HepG2 (cell line): Measurements from ENCODE around the gene NCKIPSD. TPM values are rescaled to one million over a fixed set of nuclear protein-coding genes. Genes with fewer than 3 reads are reported as not detected.
A peak's percentile ranks its signal among the peaks of the same experiment; 100 is the strongest.

Source experiments
- ATAC-seq: fragments of 200-7000 bp; cut with Tn5 transposase; 3 replicates; pipeline ENCODE4 v1.9.1; 2020; ENCODE audit warnings: mild to moderate bottlenecking, moderate library complexity
- BruUV-seq: library from RNA; stranded (reverse); fragments of 400-500 nt; replicated peaks from 2 replicates; lab custom pipeline; 2021; lab: Mats Ljungman, UMichigan
- CTCF ChIA-PET: fragments of 300-600 bp; formaldehyde crosslinking; extraction: SDS; loops from one replicate; lab custom pipeline; 2021; ENCODE audit warnings: low total read pairs, inconsistent platforms, low intra/inter-chr PET ratio; lab: Yijun Ruan, JAX
- POLR2A ChIA-PET: fragments of 350-600 bp; sonication (Branson Sonifier 250); formaldehyde crosslinking; loops from one replicate; lab custom pipeline; 2020; ENCODE audit warnings: antibody characterized with exemption, inconsistent platforms; lab: Yijun Ruan, JAX
- DNase-seq: peaks from one replicate; pipeline ENCODE4 v3.0.0-alpha.2; 2015; ENCODE audit warnings: low spot score
- FAIRE-seq: peaks from 3 replicates; lab custom pipeline; 2011; peaks lifted over from hg19 to GRCh38; lab: Jason Lieb, UNC
- H2AFZ ChIP-seq: one replicate; pipeline ENCODE4 v1.6.1; 2011; ENCODE audit warnings: low read length, inconsistent platforms
- H3K27ac ChIP-seq: fragments of 300-600 bp; 3 replicates; pipeline ENCODE4 v1.8.0; 2011; ENCODE audit warnings: mixed run types, mild to moderate bottlenecking, mixed read lengths, low read length, inconsistent platforms; ENCODE audit not compliant: insufficient read depth; ENCODE audit errors: extremely low read length
- H3K27me3 ChIP-seq, 2 experiments: fragments of 200-600 bp in 1 of 2; 2 replicates in 1 of 2; 3 replicates in 1 of 2; pipeline versions ENCODE4 v1.6.0 to v1.8.0; 2011; ENCODE audit warnings: low read length in 2 of 2, mild to moderate bottlenecking in 2 of 2, moderate library complexity in 2 of 2, inconsistent platforms in 1 of 2; ENCODE audit not compliant: insufficient read depth in 2 of 2, control insufficient read depth in 1 of 2
- H3K36me3 ChIP-seq, 2 experiments: fragments of 200-600 bp in 1 of 2; replicated peaks in 1 of 2; 2 replicates in 1 of 2; 3 replicates in 1 of 2; pipeline versions ENCODE4 v1.5.1 to v1.8.0; 2011; ENCODE audit warnings: low read length in 2 of 2, inconsistent platforms in 1 of 2; ENCODE audit not compliant: insufficient read depth in 2 of 2, control insufficient read depth in 1 of 2
- H3K4me1 ChIP-seq: 2 replicates; pipeline ENCODE4 v1.5.1; 2012; ENCODE audit warnings: low read length, inconsistent platforms; ENCODE audit not compliant: insufficient read depth
- H3K4me2 ChIP-seq: 2 replicates; pipeline ENCODE4 v1.6.0; 2011; ENCODE audit warnings: low read depth, low read length, inconsistent platforms
- H3K4me3 ChIP-seq, 3 experiments: fragments of 200-600 bp in 1 of 3; sonication (generic), shearing (Covaris generic) in 1 of 3; replicated peaks in 1 of 3; 2 replicates each; pipeline ENCODE4 v1.5.1; 2011 to 2016; ENCODE audit warnings: low read length in 3 of 3, inconsistent platforms in 2 of 3, low read depth in 2 of 3, mild to moderate bottlenecking in 2 of 3, control low read depth in 1 of 3, mixed read lengths in 1 of 3; ENCODE audit not compliant: insufficient read depth in 1 of 3
- H3K79me2 ChIP-seq: one replicate; pipeline ENCODE4 v1.6.1; 2011; ENCODE audit warnings: low read length, inconsistent platforms; ENCODE audit not compliant: insufficient read depth
- H3K9ac ChIP-seq: 2 replicates; pipeline ENCODE4 v1.6.0; 2011; ENCODE audit warnings: mild to moderate bottlenecking, low read depth, low read length, inconsistent platforms; ENCODE audit not compliant: insufficient read depth
- H3K9me3 ChIP-seq: 2 replicates; pipeline ENCODE4 v1.5.1; 2012; ENCODE audit warnings: mild to moderate bottlenecking, low read length
- H4K20me1 ChIP-seq: 2 replicates; pipeline ENCODE4 v1.6.0; 2011; ENCODE audit warnings: inconsistent platforms, mild to moderate bottlenecking, low read length, moderate library complexity; ENCODE audit not compliant: insufficient read depth
- ARNT2 ChIP-seq: sonication (generic); formaldehyde crosslinking; IDR thresholded peaks from 2 replicates; pipeline ENCODE4 v1.8.0; 2022; ENCODE audit warnings: mild to moderate bottlenecking, low read depth, missing genetic modification reagents, moderate library complexity
- ATF1 ChIP-seq: IDR thresholded peaks from 2 replicates; pipeline ENCODE4 v1.6.1; 2016; ENCODE audit warnings: mild to moderate bottlenecking, control low read depth
- ATF7-NPFF ChIP-seq: sonication (generic); formaldehyde crosslinking; IDR thresholded peaks from 2 replicates; pipeline ENCODE4 v1.8.1; 2023; ENCODE audit warnings: mild to moderate bottlenecking, low read depth, missing genetic modification reagents, moderate library complexity
- GFI1 ChIP-seq: sonication (generic); formaldehyde crosslinking; IDR thresholded peaks from 2 replicates; pipeline ENCODE4 v1.5.0; 2020; ENCODE audit warnings: missing genetic modification reagents, mild to moderate bottlenecking, borderline replicate concordance
- HNF4A ChIP-seq: sonication (generic); formaldehyde crosslinking; IDR thresholded peaks from 2 replicates; pipeline ENCODE4 v1.4.0; 2020; ENCODE audit warnings: missing genetic modification reagents
- MEIS1 ChIP-seq: sonication (generic); formaldehyde crosslinking; IDR thresholded peaks from 2 replicates; pipeline ENCODE4 v1.9.0; 2021; ENCODE audit warnings: mild to moderate bottlenecking, missing genetic modification reagents, moderate library complexity, borderline replicate concordance
- NBN ChIP-seq: fragments of 450-650 bp; conservative IDR thresholded peaks from 2 replicates; pipeline ENCODE4 v1.6.1; 2017
- SALL2 ChIP-seq: sonication (generic); formaldehyde crosslinking; IDR thresholded peaks from 2 replicates; pipeline ENCODE4 v1.8.1; 2023; ENCODE audit warnings: mild to moderate bottlenecking, missing genetic modification reagents, inconsistent platforms
- SP4 ChIP-seq: sonication (generic); formaldehyde crosslinking; IDR thresholded peaks from 2 replicates; pipeline ENCODE4 v1.8.1; 2023; ENCODE audit warnings: mild to moderate bottlenecking, missing genetic modification reagents
- ZNF205 ChIP-seq: IDR thresholded peaks from 2 replicates; pipeline ENCODE4 v1.6.1; 2018; ENCODE audit warnings: missing biosample characterization, missing genetic modification reagents
- ZNF274 ChIP-seq: sonication (generic); formaldehyde crosslinking; IDR thresholded peaks from 2 replicates; pipeline ENCODE4 v1.5.1; 2020; ENCODE audit warnings: mild to moderate bottlenecking, missing genetic modification reagents
- ZNF275 ChIP-seq: sonication (generic); formaldehyde crosslinking; IDR thresholded peaks from 2 replicates; pipeline ENCODE4 v1.8.0; 2022; ENCODE audit warnings: missing genetic modification reagents, mild to moderate bottlenecking, inconsistent platforms, borderline replicate concordance
- ZNF343 ChIP-seq: sonication (generic); formaldehyde crosslinking; IDR thresholded peaks from 2 replicates; pipeline ENCODE4 v1.4.0; 2020; ENCODE audit warnings: mild to moderate bottlenecking, missing genetic modification reagents
- ZNF687 ChIP-seq: sonication (generic); formaldehyde crosslinking; IDR thresholded peaks from 2 replicates; pipeline ENCODE4 v1.5.1; 2020; ENCODE audit warnings: mild to moderate bottlenecking, missing genetic modification reagents, moderate library complexity
- ZNF883 ChIP-seq: sonication (generic); formaldehyde crosslinking; IDR thresholded peaks from 2 replicates; pipeline ENCODE4 v1.5.1; 2020; ENCODE audit warnings: mild to moderate bottlenecking, missing genetic modification reagents; ENCODE audit errors: not compliant biosample characterization
- WGBS: methylation state at CpG from one replicate; pipeline ENCODE4 v1.1.6; 2017; ENCODE audit warnings: low lambda C conversion rate; 5-methylcytosine and 5-hydroxymethylcytosine counted together
- in situ Hi-C: cut with HindIII; loops from 2 replicates; pipeline ENCODE4 v1.10.0; 2017; ENCODE audit warnings: low pct_unique_long_range_greater_than_20kb; ENCODE audit not compliant: extremely low pct_ligation_motif_present
- intact Hi-C: fragments of 100-400 bp; cut with micrococcal nuclease; formaldehyde crosslinking; loops from one replicate; pipeline ENCODE4 v1.10.0; 2022; ENCODE audit not compliant: unreplicated experiment
- polyA plus RNA-seq, 8 experiments: library from polyadenylated mRNA; depleted of rRNA in 3 of 8; stranded (reverse) in 7 of 8; unstranded in 1 of 8; fragments of >200 nt; fragmentation: Illumina TruSeq in 4 of 8; extraction: Trizol in 4 of 8; gene quantifications; 2 replicates each; pipeline versions ENCODE4 v1.2.1 to v1.2.3, GENCODE V29; 2011 to 2016; ENCODE audit warnings: low read depth in 4 of 8, missing spikeins in 1 of 8, mixed read lengths in 1 of 8; ENCODE audit not compliant: insufficient read depth in 1 of 8
- total RNA-seq, 5 experiments: library from RNA; depleted of rRNA; stranded (reverse); fragments of >200 nt; fragmentation: Illumina TruSeq; extraction: Trizol; gene quantifications; 2 replicates each; pipeline ENCODE4 v1.2.3, GENCODE V29; 2016; ENCODE audit warnings: low read depth in 1 of 5
- TF ChIP-seq, protein P1 (sequence below): sonication (generic); formaldehyde crosslinking; IDR thresholded peaks from 2 replicates; pipeline ENCODE4 v1.4.0; 2020; ENCODE audit warnings: missing genetic modification reagents

NCKIPSD gene
- total and polyA plus RNA-seq, 2 of the 13 experiments (the other 11 are each of a cell fraction or from before 2014, with no cell fraction given): 13.5 to 35.2 TPM

DNA sequence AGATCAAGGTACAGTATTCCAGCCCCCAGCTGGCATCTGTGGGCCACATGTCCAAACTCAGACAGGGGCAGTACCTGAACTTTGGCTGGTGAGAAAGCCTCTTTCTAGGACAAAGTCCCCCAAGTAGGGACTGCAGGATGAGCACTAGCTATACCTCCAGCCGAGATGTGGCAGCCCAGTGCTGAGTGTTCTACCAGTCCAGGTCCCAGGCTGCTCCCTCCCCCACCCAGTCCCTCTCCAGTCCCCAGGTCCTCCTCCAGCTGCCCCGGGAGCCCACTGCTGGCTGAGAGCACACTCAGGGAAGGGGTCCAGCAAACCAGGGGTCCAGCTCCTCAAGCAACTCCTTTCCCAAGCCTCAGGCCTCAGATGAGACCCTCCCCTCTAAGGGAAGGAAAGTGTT is 52.0 kb downstream of the NCKIPSD start:
- FAIRE-seq: no peak
- peaks cover 43% of the 10 kb centered on the region for H3K79me2 ChIP-seq
- H3K36me3 ChIP-seq: peaks cover 13 to 50% of the 10 kb centered on the region in 2 experiments; a peak in 4 of 5 replicates
- no peaks in the 10 kb centered on the region for H3K9me3 ChIP-seq
- H4K20me1 ChIP-seq: no peaks in the 10 kb centered on the region
- no peaks in the 10 kb centered on the region; a peak in 1 of 5 replicates for H3K27me3 ChIP-seq
- CTCF ChIA-PET: no interaction called here
- no peak overlapping the region for H2AFZ ChIP-seq
- peak overlapping the region; percentile 74 for H3K27ac ChIP-seq
- POLR2A ChIA-PET: interaction anchor here (1.1 to 4.8 kb wide), 7 partner anchors 11 to 161 kb away, joined by 4 to 140 read pairs (median 27); partner anchors contain the start of genes CELSR3, PFKFB4, TMEM89 and UQCRC1
- 0% methylated on average over 1 of the region's 2 CpGs for WGBS
- intact Hi-C loops (loop anchor here (2.0 kb wide), 2 partner anchors 25 to 77 kb away; partner anchors contain the start of genes PFKFB4 and UQCRC1), in situ Hi-C loops (no loop called here)
- H3K9ac ChIP-seq: peak overlapping the region; percentile 83
- no peak for DNase-seq
- H3K4me1 ChIP-seq: peaks cover 66% of the 10 kb centered on the region
- peak overlapping the region; percentile 71 to 96 (median 93) for H3K4me3 ChIP-seq
- BruUV-seq: no TSS peak
- no peak for ATAC-seq
- peak overlapping the region; percentile 88 for H3K4me2 ChIP-seq
- TF ChIP-seq SP4 (CRISPR knock-in tag): no peak
- no peak for TF ChIP-seq GFI1 (CRISPR knock-in tag)
- 0 out of 2 replicates have a peak, but pooled peaks have one; percentile 35 for TF ChIP-seq ZNF343 (CRISPR knock-in tag)
- TF ChIP-seq ARNT2 (CRISPR knock-in tag): no peak
- no peak for TF ChIP-seq ZNF275 (CRISPR knock-in tag)
- no peak for TF ChIP-seq NBN
- peak; percentile 47; the same call in 1 of the 2 replicates for TF ChIP-seq MEIS1 (CRISPR knock-in tag)
- TF ChIP-seq ATF1 (CRISPR knock-in tag): no peak
- TF ChIP-seq, protein P1, sequence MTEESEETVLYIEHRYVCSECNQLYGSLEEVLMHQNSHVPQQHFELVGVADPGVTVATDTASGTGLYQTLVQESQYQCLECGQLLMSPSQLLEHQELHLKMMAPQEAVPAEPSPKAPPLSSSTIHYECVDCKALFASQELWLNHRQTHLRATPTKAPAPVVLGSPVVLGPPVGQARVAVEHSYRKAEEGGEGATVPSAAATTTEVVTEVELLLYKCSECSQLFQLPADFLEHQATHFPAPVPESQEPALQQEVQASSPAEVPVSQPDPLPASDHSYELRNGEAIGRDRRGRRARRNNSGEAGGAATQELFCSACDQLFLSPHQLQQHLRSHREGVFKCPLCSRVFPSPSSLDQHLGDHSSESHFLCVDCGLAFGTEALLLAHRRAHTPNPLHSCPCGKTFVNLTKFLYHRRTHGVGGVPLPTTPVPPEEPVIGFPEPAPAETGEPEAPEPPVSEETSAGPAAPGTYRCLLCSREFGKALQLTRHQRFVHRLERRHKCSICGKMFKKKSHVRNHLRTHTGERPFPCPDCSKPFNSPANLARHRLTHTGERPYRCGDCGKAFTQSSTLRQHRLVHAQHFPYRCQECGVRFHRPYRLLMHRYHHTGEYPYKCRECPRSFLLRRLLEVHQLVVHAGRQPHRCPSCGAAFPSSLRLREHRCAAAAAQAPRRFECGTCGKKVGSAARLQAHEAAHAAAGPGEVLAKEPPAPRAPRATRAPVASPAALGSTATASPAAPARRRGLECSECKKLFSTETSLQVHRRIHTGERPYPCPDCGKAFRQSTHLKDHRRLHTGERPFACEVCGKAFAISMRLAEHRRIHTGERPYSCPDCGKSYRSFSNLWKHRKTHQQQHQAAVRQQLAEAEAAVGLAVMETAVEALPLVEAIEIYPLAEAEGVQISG: 0 out of 2 replicates have a peak, but pooled peaks have one; percentile 26
- TF ChIP-seq ZNF205 (CRISPR knock-in tag): no peak
- TF ChIP-seq ZNF883 (CRISPR knock-in tag): peak; percentile 28
- TF ChIP-seq HNF4A: peak; percentile 53
- peak; percentile 51 for TF ChIP-seq ZNF687 (CRISPR knock-in tag)
- TF ChIP-seq ATF7-NPFF (CRISPR knock-in tag): 0 out of 2 replicates have a peak, but pooled peaks have one; percentile 17
- 0 out of 2 replicates have a peak, but pooled peaks have one; percentile 23 for TF ChIP-seq ZNF274 (CRISPR knock-in tag)
- no peak for TF ChIP-seq SALL2
